ENCODE data around the gene RCN1.

- TF ChIP-seq CTCF (conservative IDR thresholded peaks at IDR 0.05 in 1 of 2, IDR thresholded peaks at IDR 0.05 in 1 of 2; ENCODE audit: extremely low read depth in 1 of 2, insufficient read depth in 1 of 2, low read depth in 1 of 2, low read length in 2 of 2) = no peak
- TF ChIP-seq EZH2 (IDR thresholded peaks at IDR 0.05; ENCODE audit: borderline replicate concordance, low read length) = no peak
Observed at GRCh38 chr11:32108576-32108975, 17.7 kb downstream of the RCN1 start.
